ENCODE data around the gene IL27RA.

- TF ChIP-seq CTCF (IDR thresholded peaks at IDR 0.05; ENCODE audit: low read length) (no peak), EZH2 (IDR thresholded peaks at IDR 0.05; ENCODE audit: borderline replicate concordance, low read length) (no peak)
Measured at GRCh38 chr19:14080887-14081796, 49.6 kb downstream of the IL27RA start.
